GM12878 (cell line): Measurements from ENCODE around the gene ADGRV1. TPM values are rescaled to one million over a fixed set of nuclear protein-coding genes. Genes with fewer than 3 reads are reported as not detected.

Source experiments
- ATAC-seq: fragments of 200-7000 bp; cut with Tn5 transposase; 3 replicates; pipeline ENCODE4 v1.9.1; 2020; ENCODE audit warnings: mild to moderate bottlenecking, moderate library complexity
- BruUV-seq: library from RNA; stranded (reverse); fragments of 400-500 nt; replicated peaks from 2 replicates; lab custom pipeline; 2021; lab: Mats Ljungman, UMichigan
- CTCF ChIA-PET: fragments of 300-600 bp; sonication (Branson Sonifier 250); formaldehyde crosslinking; extraction: SDS; loops from one replicate; lab custom pipeline; 2021; ENCODE audit warnings: inconsistent platforms; lab: Yijun Ruan, JAX
- POLR2A ChIA-PET: fragments of 350-600 bp; formaldehyde crosslinking; extraction: SDS; loops from one replicate; lab custom pipeline; 2021; ENCODE audit warnings: inconsistent platforms; lab: Charles Lee
- RAD21 ChIA-PET: fragments of 300-600 bp; sonication (Branson Sonifier 250); formaldehyde crosslinking; loops from one replicate; lab custom pipeline; 2023; ENCODE audit warnings: antibody characterized with exemption; ENCODE audit not compliant: unreplicated experiment; lab: Charles Lee
- SMC1A ChIA-PET: fragments of 300-600 bp; sonication (Branson Sonifier 250); formaldehyde crosslinking; loops from one replicate; lab custom pipeline; 2023; ENCODE audit not compliant: unreplicated experiment, uncharacterized antibody; lab: Charles Lee
- DNase-seq: peaks from one replicate; pipeline ENCODE4 v3.0.0-alpha.2; 2011; ENCODE audit warnings: low read depth, low spot score
- FAIRE-seq: peaks from 3 replicates; lab custom pipeline; 2011; peaks lifted over from hg19 to GRCh38; lab: Jason Lieb, UNC
- H2AFZ ChIP-seq: 2 replicates; pipeline ENCODE4 v1.6.0; 2011; ENCODE audit warnings: low read depth, low read length, control low read depth; ENCODE audit not compliant: control insufficient read depth
- H3K27ac ChIP-seq: 2 replicates; pipeline ENCODE4 v1.5.1; 2011; ENCODE audit warnings: control low read depth; ENCODE audit not compliant: control insufficient read depth, insufficient read depth
- H3K27me3 ChIP-seq, 2 experiments: replicated peaks in 1 of 2; 2 replicates each; pipeline versions ENCODE4 v1.6.0 to v1.6.1; 2011; ENCODE audit warnings: low read length in 1 of 2; ENCODE audit not compliant: control insufficient read depth in 2 of 2, insufficient read depth in 2 of 2
- H3K36me3 ChIP-seq, 2 experiments: 2 replicates each; pipeline ENCODE4 v1.5.1; 2011; ENCODE audit warnings: low read length in 1 of 2; ENCODE audit not compliant: control insufficient read depth in 2 of 2, insufficient read depth in 2 of 2
- H3K4me1 ChIP-seq: 2 replicates; pipeline ENCODE4 v1.6.1; 2011; ENCODE audit warnings: mild to moderate bottlenecking, low read length, moderate library complexity, mixed read lengths; ENCODE audit not compliant: control insufficient read depth, insufficient read depth
- H3K4me2 ChIP-seq: 2 replicates; pipeline ENCODE4 v1.6.0; 2011; ENCODE audit warnings: control low read depth; ENCODE audit not compliant: control insufficient read depth, insufficient read depth
- H3K4me3 ChIP-seq: fragments of 200-600 bp; sonication (generic); 2 replicates; pipeline ENCODE4 v1.5.1; 2016
- H3K79me2 ChIP-seq: 2 replicates; pipeline ENCODE4 v1.6.0; 2011; ENCODE audit warnings: low read length; ENCODE audit not compliant: control insufficient read depth, insufficient read depth
- H3K9ac ChIP-seq: 2 replicates; pipeline ENCODE4 v1.8.0; 2011; ENCODE audit warnings: low read length, control low read depth, mixed read lengths; ENCODE audit not compliant: control insufficient read depth, insufficient read depth
- H3K9me3 ChIP-seq: replicated peaks from 3 replicates; pipeline ENCODE4 v1.5.1; 2011; ENCODE audit warnings: mild to moderate bottlenecking, low read length; ENCODE audit not compliant: control insufficient read depth, insufficient read depth
- H4K20me1 ChIP-seq: 2 replicates; pipeline ENCODE4 v1.6.0; 2011; ENCODE audit not compliant: control insufficient read depth, insufficient read depth
- BACH1 ChIP-seq: fragments of 450-650 bp; IDR thresholded peaks from 2 replicates; pipeline ENCODE4 v1.6.1; 2017; ENCODE audit warnings: mild to moderate bottlenecking, borderline replicate concordance
- BMI1 ChIP-seq: fragments of 450-650 bp; IDR thresholded peaks from 2 replicates; pipeline ENCODE4 v1.6.1; 2016; ENCODE audit warnings: mild to moderate bottlenecking, moderate library complexity, borderline replicate concordance
- BRCA1 ChIP-seq: IDR thresholded peaks from 2 replicates; pipeline ENCODE4 v1.6.1; 2011; ENCODE audit warnings: low read depth, low read length, improper control_type of control experiment
- FOXK2 ChIP-seq: fragments of 450-650 bp; IDR thresholded peaks from 2 replicates; pipeline ENCODE4 v1.6.1; 2017; ENCODE audit warnings: mild to moderate bottlenecking, moderate library complexity
- HDAC6 ChIP-seq: fragments of 200-600 bp; sonication (generic); IDR thresholded peaks from one replicate; pipeline ENCODE4 v1.8.0; 2017; ENCODE audit warnings: antibody characterized with exemption; ENCODE audit not compliant: unreplicated experiment
- HDGF ChIP-seq: fragments of 450-650 bp; IDR thresholded peaks from 2 replicates; pipeline ENCODE4 v1.6.1; 2016; ENCODE audit warnings: antibody characterized with exemption
- KLF5 ChIP-seq: fragments of 450-650 bp; IDR thresholded peaks from 2 replicates; pipeline ENCODE4 v1.6.1; 2014; ENCODE audit warnings: mild to moderate bottlenecking; ENCODE audit not compliant: partially characterized antibody
- MTA2 ChIP-seq: fragments of 450-650 bp; IDR thresholded peaks from 2 replicates; pipeline ENCODE4 v1.6.1; 2016; ENCODE audit warnings: low read depth, mild to moderate bottlenecking, moderate library complexity
- NFIC ChIP-seq: IDR thresholded peaks from 2 replicates; pipeline ENCODE4 v1.6.1; 2012; ENCODE audit warnings: low read depth, mild to moderate bottlenecking, inconsistent platforms, low read length, moderate library complexity
- NR2F1 ChIP-seq: fragments of 450-650 bp; conservative IDR thresholded peaks from 2 replicates; pipeline ENCODE4 v1.6.1; 2017; ENCODE audit warnings: mild to moderate bottlenecking
- PML ChIP-seq: IDR thresholded peaks from 2 replicates; pipeline ENCODE4 v1.6.1; 2012; ENCODE audit warnings: low read length, inconsistent platforms
- POLR2A ChIP-seq: IDR thresholded peaks from 2 replicates; pipeline ENCODE4 v1.6.1; 2011; ENCODE audit warnings: low read depth, mild to moderate bottlenecking, low read length
- POLR2AphosphoS2 ChIP-seq: IDR thresholded peaks from 2 replicates; pipeline ENCODE4 v1.6.1; 2011; ENCODE audit warnings: low read depth, mild to moderate bottlenecking, low read length, improper control_type of control experiment, moderate library complexity
- RAD21 ChIP-seq: IDR thresholded peaks from 2 replicates; pipeline ENCODE4 v1.6.1; 2011; ENCODE audit warnings: mild to moderate bottlenecking, low read depth, low read length, moderate library complexity; ENCODE audit not compliant: insufficient read depth
- SPI1 ChIP-seq: IDR thresholded peaks from 2 replicates; pipeline ENCODE4 v1.6.1; 2011; ENCODE audit warnings: low read depth, mild to moderate bottlenecking, low read length, moderate library complexity, borderline replicate concordance; ENCODE audit not compliant: insufficient read depth
- WGBS: methylation state at CpG from one replicate; pipeline ENCODE4 v1.1.6; 2016; ENCODE audit warnings: low lambda C conversion rate; ENCODE audit not compliant: insufficient replicate concordance, insufficient coverage; ENCODE audit errors: missing lambda C conversion rate; 5-methylcytosine and 5-hydroxymethylcytosine counted together
- in situ Hi-C: fragments of 300-500 bp; cut with MboI; formaldehyde crosslinking; loops from 9 replicates; pipeline ENCODE4 v1.14.3; 2018; ENCODE audit warnings: mixed read lengths
- intact Hi-C: fragments of 100-400 bp; cut with micrococcal nuclease; formaldehyde crosslinking; loops from one replicate; pipeline ENCODE4 v1.14.2; 2022; ENCODE audit not compliant: unreplicated experiment
- polyA plus RNA-seq, 11 experiments: library from polyadenylated mRNA; depleted of rRNA in 4 of 11; unstranded in 6 of 11; stranded (reverse) in 5 of 11; fragments of >200 nt; fragmentation: Nextera tagmentation in 4 of 11; fragmentation: Illumina TruSeq in 1 of 11; extraction: Ambion mirVana in 4 of 11; extraction: Trizol in 1 of 11; gene quantifications; 1 replicate in 1 of 11; 2 replicates in 10 of 11; pipeline versions ENCODE4 v1.2.1 to v1.2.3, GENCODE V29; 2011 to 2016; ENCODE audit warnings: inconsistent platforms in 2 of 11, missing spikeins in 2 of 11, low read depth in 1 of 11
- total RNA-seq, 4 experiments: library from RNA; depleted of rRNA in 3 of 4; stranded (reverse); fragments of >200 nt in 3 of 4; fragmentation: Illumina TruSeq in 1 of 4; extraction: Trizol in 1 of 4; gene quantifications; 2 replicates each; pipeline versions ENCODE4 v1.2.1 to v1.2.3, GENCODE V29; 2013 to 2021
- TF ChIP-seq, protein P1 (sequence below), 3 experiments: IDR thresholded peaks in 2 of 3; conservative IDR thresholded peaks in 1 of 3; 2 replicates each; pipeline ENCODE4 v1.5.1; 2011; ENCODE audit warnings: low read depth in 3 of 3, low read length in 3 of 3, mild to moderate bottlenecking in 3 of 3, control low read depth in 2 of 3, moderate library complexity in 2 of 3, inconsistent platforms in 1 of 3, mixed read lengths in 1 of 3; ENCODE audit not compliant: control insufficient read depth in 2 of 3, insufficient read depth in 1 of 3; ENCODE audit errors: extremely low read depth in 1 of 3
- TF ChIP-seq, protein P2 (sequence below): fragments of 450-650 bp; IDR thresholded peaks from 2 replicates; pipeline ENCODE4 v1.6.1; 2017; ENCODE audit warnings: low read depth, mild to moderate bottlenecking, moderate library complexity
- TF ChIP-seq, protein P3 (sequence below): fragments of 450-650 bp; IDR thresholded peaks from 2 replicates; pipeline ENCODE4 v1.6.1; 2017; ENCODE audit warnings: mild to moderate bottlenecking, low read depth, inconsistent platforms; ENCODE audit not compliant: poor library complexity, severe bottlenecking
- TF ChIP-seq, protein P4 (sequence below): IDR thresholded peaks from 2 replicates; pipeline ENCODE4 v1.6.1; 2012; ENCODE audit warnings: low read depth, low read length, improper control_type of control experiment

ADGRV1 gene
- total and polyA plus RNA-seq, 10 of the 15 experiments (the other 5 are each of a cell fraction or from before 2014, with no cell fraction given), result 0.04 to 8.1 (median 0.16) TPM; not detected in 1

DNA sequence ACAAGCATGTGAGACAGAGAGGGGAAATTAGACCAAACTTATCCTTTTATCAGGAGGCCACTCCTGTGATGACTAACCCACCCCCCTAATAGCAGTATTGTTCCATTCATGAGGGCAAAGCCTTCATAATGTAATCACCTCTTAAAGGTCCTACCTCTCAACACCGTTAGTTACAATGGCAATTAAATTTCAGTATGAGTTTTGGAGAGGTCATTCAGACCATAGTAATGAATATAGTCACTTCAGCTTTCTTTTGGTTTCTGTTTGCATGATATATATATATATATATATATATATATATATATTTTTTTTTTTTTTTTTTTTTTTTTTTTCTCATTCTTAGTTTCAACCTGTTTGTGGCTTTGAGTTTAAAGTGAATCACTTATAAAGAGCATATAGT lies 10.5 kb downstream of the ADGRV1 start (continued):
- TF ChIP-seq HDGF (no peak), BRCA1 (no peak), SPI1 (no peak), POLR2A (no peak), RAD21 (no peak), PML (no peak)
- TF ChIP-seq, protein P1, sequence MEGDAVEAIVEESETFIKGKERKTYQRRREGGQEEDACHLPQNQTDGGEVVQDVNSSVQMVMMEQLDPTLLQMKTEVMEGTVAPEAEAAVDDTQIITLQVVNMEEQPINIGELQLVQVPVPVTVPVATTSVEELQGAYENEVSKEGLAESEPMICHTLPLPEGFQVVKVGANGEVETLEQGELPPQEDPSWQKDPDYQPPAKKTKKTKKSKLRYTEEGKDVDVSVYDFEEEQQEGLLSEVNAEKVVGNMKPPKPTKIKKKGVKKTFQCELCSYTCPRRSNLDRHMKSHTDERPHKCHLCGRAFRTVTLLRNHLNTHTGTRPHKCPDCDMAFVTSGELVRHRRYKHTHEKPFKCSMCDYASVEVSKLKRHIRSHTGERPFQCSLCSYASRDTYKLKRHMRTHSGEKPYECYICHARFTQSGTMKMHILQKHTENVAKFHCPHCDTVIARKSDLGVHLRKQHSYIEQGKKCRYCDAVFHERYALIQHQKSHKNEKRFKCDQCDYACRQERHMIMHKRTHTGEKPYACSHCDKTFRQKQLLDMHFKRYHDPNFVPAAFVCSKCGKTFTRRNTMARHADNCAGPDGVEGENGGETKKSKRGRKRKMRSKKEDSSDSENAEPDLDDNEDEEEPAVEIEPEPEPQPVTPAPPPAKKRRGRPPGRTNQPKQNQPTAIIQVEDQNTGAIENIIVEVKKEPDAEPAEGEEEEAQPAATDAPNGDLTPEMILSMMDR (IDR thresholded peaks at IDR 0.05 in 2 of 3, conservative IDR thresholded peaks at IDR 0.05 in 1 of 3; ENCODE audit: control insufficient read depth in 2 of 3, extremely low read depth in 1 of 3, insufficient read depth in 1 of 3, low read depth in 3 of 3, low read length in 3 of 3), result no peak

DNA sequence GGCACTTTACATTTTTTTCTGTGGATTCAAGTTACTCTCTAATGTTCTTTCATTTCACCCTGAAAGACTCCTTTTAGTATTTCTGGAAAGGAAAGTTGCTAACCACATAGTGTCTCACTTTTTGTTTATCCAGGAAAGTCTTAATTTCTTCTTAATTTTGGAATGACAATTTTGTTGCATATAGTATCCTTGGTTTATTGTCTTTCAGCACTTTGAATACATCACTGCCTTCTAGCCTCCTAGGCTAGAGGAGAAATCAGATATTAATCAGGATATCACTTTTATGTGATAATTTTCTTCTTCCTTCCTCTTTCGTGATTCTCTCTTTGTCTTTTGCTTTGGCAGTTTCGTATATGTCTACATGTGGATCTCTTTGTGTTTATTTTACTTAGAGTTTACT lies 11.4 kb downstream of the ADGRV1 start:
- H3K27ac ChIP-seq, result no peak overlapping the region
- H3K4me2 ChIP-seq, result no peak overlapping the region
- ChIA-PET CTCF (no interaction called here), RAD21 (no interaction called here), SMC1A (no interaction called here), POLR2A (no interaction called here)
- DNase-seq, result no peak
- in situ Hi-C loops, result no loop called here
- H3K27me3 ChIP-seq, result no peaks in the 10 kb centered on the region
- ATAC-seq, result no peak
- H3K4me1 ChIP-seq, result no peaks in the 10 kb centered on the region
- H3K9ac ChIP-seq, result no peak overlapping the region
- no TSS peak for BruUV-seq
- intact Hi-C loops, result no loop called here
- H4K20me1 ChIP-seq, result no peaks in the 10 kb centered on the region
- H2AFZ ChIP-seq, result no peak overlapping the region
- no peaks in the 10 kb centered on the region; the same call in 2 of the 3 replicates for H3K9me3 ChIP-seq
- H3K4me3 ChIP-seq, result no peak overlapping the region
- no peaks in the 10 kb centered on the region for H3K79me2 ChIP-seq
- H3K36me3 ChIP-seq, result no peaks in the 10 kb centered on the region
- no peak for FAIRE-seq
- 57% methylated on average over 2 of the region's 2 CpGs for whole genome bisulfite sequencing
- TF ChIP-seq NR2F1 (no peak), FOXK2 (no peak), BACH1 (no peak), POLR2AphosphoS2 (no peak), NFIC (no peak), KLF5 (no peak), HDAC6 (no peak), PML (no peak), MTA2 (no peak), BMI1 (no peak)
- TF ChIP-seq, protein P2, sequence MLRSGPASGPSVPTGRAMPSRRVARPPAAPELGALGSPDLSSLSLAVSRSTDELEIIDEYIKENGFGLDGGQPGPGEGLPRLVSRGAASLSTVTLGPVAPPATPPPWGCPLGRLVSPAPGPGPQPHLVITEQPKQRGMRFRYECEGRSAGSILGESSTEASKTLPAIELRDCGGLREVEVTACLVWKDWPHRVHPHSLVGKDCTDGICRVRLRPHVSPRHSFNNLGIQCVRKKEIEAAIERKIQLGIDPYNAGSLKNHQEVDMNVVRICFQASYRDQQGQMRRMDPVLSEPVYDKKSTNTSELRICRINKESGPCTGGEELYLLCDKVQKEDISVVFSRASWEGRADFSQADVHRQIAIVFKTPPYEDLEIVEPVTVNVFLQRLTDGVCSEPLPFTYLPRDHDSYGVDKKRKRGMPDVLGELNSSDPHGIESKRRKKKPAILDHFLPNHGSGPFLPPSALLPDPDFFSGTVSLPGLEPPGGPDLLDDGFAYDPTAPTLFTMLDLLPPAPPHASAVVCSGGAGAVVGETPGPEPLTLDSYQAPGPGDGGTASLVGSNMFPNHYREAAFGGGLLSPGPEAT, result no peak
- TF ChIP-seq, protein P3, sequence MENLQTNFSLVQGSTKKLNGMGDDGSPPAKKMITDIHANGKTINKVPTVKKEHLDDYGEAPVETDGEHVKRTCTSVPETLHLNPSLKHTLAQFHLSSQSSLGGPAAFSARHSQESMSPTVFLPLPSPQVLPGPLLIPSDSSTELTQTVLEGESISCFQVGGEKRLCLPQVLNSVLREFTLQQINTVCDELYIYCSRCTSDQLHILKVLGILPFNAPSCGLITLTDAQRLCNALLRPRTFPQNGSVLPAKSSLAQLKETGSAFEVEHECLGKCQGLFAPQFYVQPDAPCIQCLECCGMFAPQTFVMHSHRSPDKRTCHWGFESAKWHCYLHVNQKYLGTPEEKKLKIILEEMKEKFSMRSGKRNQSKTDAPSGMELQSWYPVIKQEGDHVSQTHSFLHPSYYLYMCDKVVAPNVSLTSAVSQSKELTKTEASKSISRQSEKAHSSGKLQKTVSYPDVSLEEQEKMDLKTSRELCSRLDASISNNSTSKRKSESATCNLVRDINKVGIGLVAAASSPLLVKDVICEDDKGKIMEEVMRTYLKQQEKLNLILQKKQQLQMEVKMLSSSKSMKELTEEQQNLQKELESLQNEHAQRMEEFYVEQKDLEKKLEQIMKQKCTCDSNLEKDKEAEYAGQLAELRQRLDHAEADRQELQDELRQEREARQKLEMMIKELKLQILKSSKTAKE, result no peak
- TF ChIP-seq, protein P4, sequence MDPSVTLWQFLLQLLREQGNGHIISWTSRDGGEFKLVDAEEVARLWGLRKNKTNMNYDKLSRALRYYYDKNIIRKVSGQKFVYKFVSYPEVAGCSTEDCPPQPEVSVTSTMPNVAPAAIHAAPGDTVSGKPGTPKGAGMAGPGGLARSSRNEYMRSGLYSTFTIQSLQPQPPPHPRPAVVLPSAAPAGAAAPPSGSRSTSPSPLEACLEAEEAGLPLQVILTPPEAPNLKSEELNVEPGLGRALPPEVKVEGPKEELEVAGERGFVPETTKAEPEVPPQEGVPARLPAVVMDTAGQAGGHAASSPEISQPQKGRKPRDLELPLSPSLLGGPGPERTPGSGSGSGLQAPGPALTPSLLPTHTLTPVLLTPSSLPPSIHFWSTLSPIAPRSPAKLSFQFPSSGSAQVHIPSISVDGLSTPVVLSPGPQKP, result no peak
